PC-3 (cell line): ENCODE results near the gene PCNX2.

Experiments used
- CTCF ChIP-seq: fragments of 300-600 bp; sonication (generic); conservative IDR thresholded peaks from 2 replicates; pipeline ENCODE4 v1.5.1; 2017; ENCODE audit warnings: antibody characterized with exemption, low read depth, mild to moderate bottlenecking, low read length
- EZH2 ChIP-seq: fragments of 300-600 bp; sonication (generic); IDR thresholded peaks from one replicate; pipeline ENCODE4 v1.6.1; 2017; ENCODE audit warnings: antibody characterized with exemption, mild to moderate bottlenecking, low read length; ENCODE audit not compliant: unreplicated experiment
- EZH2phosphoT487 ChIP-seq: fragments of 300-600 bp; sonication (generic); IDR thresholded peaks from 2 replicates; pipeline ENCODE4 v1.6.1; 2018; ENCODE audit warnings: mild to moderate bottlenecking, antibody characterized with exemption, low read length, borderline replicate concordance

GRCh38 chr1:233112186-233113008 lies 183.1 kb downstream of the PCNX2 start:
- TF ChIP-seq CTCF (no peak), EZH2 (no peak), EZH2phosphoT487 (no peak)
